RWPE2 (cell line): Measurements from ENCODE around the gene CELF2.

Source experiments
- ATAC-seq: fragments of 200-7000 bp; cut with Tn5 transposase; 3 replicates; pipeline ENCODE4 v1.9.1; 2021; ENCODE audit warnings: low read depth
- DNase-seq: peaks from one replicate; pipeline ENCODE4 v3.0.0-alpha.2; 2020; ENCODE audit warnings: low spot score
- H3K27ac ChIP-seq: fragments of 450-650 bp; 2 replicates; pipeline ENCODE4 v1.5.1; 2017; ENCODE audit warnings: mild to moderate bottlenecking; ENCODE audit not compliant: poor library complexity, severe bottlenecking
- H3K27me3 ChIP-seq: fragments of 250-450 bp; sonication (Bioruptor Pico); 2 replicates; pipeline ENCODE4 v1.5.1; 2021; ENCODE audit warnings: mild to moderate bottlenecking, moderate library complexity; ENCODE audit not compliant: insufficient read depth, poor library complexity, severe bottlenecking
- H3K36me3 ChIP-seq: fragments of 250-450 bp; sonication (Bioruptor Pico); 2 replicates; pipeline ENCODE4 v1.5.1; 2020; ENCODE audit warnings: low read depth, mild to moderate bottlenecking, moderate library complexity
- H3K4me1 ChIP-seq: fragments of 250-450 bp; sonication (Bioruptor Pico); 2 replicates; pipeline ENCODE4 v1.5.1; 2021; ENCODE audit warnings: mild to moderate bottlenecking, moderate library complexity; ENCODE audit not compliant: insufficient read depth, poor library complexity, severe bottlenecking
- H3K4me3 ChIP-seq: fragments of 250-450 bp; sonication (Bioruptor Pico); 2 replicates; pipeline ENCODE4 v1.5.1; 2021; ENCODE audit warnings: mild to moderate bottlenecking, moderate library complexity; ENCODE audit not compliant: severe bottlenecking
- H3K9me3 ChIP-seq: fragments of 250-450 bp; sonication (Bioruptor Pico); 2 replicates; pipeline ENCODE4 v1.5.1; 2021; ENCODE audit warnings: mild to moderate bottlenecking, moderate library complexity; ENCODE audit not compliant: severe bottlenecking
- TF ChIP-seq, protein P1 (sequence below): fragments of 450-650 bp; IDR thresholded peaks from one replicate; pipeline ENCODE4 v1.5.1; 2017; ENCODE audit warnings: mild to moderate bottlenecking, moderate library complexity; ENCODE audit not compliant: poor library complexity, severe bottlenecking

Gene CELF2

DNA sequence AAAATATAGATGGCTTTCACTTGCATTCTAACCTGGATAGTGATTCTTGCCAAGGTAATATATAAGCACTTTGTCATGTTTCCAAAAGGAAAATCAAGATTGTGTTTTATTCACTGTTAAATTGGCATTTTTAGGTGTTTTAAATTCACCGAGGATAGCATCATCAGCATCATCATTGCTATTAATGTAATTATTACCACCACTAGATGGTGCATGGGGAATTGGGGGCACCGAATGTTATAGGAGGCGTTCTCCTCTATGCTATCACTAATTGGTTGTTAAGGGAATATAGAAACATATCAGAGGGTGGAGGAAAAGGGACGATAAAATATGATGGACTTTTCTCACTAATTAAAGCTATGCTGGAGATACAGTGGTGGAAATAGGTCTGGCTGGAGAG is 95.5 kb downstream of the CELF2 start:
- Histone ChIP-seq H3K4me1 (no peaks in the 10 kb centered on the region), H3K9me3 (no peaks in the 10 kb centered on the region), H3K36me3 (no peaks in the 10 kb centered on the region), H3K27me3 (no peaks in the 10 kb centered on the region), H3K27ac (no peak overlapping the region), H3K4me3 (no peak overlapping the region)
- TF ChIP-seq, protein P1, sequence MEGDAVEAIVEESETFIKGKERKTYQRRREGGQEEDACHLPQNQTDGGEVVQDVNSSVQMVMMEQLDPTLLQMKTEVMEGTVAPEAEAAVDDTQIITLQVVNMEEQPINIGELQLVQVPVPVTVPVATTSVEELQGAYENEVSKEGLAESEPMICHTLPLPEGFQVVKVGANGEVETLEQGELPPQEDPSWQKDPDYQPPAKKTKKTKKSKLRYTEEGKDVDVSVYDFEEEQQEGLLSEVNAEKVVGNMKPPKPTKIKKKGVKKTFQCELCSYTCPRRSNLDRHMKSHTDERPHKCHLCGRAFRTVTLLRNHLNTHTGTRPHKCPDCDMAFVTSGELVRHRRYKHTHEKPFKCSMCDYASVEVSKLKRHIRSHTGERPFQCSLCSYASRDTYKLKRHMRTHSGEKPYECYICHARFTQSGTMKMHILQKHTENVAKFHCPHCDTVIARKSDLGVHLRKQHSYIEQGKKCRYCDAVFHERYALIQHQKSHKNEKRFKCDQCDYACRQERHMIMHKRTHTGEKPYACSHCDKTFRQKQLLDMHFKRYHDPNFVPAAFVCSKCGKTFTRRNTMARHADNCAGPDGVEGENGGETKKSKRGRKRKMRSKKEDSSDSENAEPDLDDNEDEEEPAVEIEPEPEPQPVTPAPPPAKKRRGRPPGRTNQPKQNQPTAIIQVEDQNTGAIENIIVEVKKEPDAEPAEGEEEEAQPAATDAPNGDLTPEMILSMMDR, result no peak
- no peak for DNase-seq
- ATAC-seq, result no peak

DNA sequence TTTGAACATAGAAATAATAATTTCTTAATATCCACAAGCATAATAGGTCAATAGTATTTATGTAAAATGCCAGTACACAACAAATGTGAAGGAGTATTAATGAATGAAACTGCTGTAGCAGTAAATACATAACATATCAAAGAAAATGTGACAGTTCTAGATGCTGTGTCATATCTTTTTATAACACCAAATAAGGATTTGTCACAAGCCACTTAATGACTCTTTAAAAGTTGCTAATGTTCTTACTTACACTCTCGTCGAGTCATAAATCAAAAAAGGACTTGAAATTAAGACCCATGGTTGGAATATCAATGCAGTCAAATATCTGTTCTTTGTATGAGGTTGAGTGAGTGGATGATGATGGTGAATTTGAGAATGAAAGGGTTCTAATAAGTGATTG is 96.6 kb downstream of the CELF2 start:
- no peaks in the 10 kb centered on the region for H3K4me1 ChIP-seq
- H3K27me3 ChIP-seq, result no peaks in the 10 kb centered on the region
- H3K9me3 ChIP-seq, result no peaks in the 10 kb centered on the region
- ATAC-seq (no peak), DNase-seq (no peak)
- TF ChIP-seq, protein P1, result no peak
- H3K27ac ChIP-seq, result no peak overlapping the region
- no peaks in the 10 kb centered on the region for H3K36me3 ChIP-seq
- H3K4me3 ChIP-seq, result no peak overlapping the region

DNA sequence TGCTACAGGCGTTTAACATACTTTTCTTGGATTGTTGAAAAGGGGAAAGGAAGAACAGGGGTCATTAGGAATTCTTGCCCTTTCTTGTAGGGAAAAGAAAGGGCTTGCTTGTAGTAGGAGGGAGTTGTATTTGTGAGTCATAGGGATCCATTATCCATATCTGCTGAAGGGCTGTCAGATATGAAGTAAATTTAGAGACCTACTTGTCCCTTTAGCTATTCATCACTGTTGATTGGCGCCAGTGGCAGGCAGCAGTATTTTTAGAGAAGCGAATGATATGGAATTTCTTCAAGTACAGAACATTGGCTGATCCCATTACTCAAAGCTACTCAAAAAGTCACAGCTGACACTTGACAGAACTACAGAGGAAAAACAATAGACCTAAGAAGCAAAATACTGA is 97.7 kb downstream of the CELF2 start:
- Histone ChIP-seq H3K36me3 (no peaks in the 10 kb centered on the region), H3K4me1 (no peaks in the 10 kb centered on the region), H3K27ac (no peak overlapping the region), H3K9me3 (no peaks in the 10 kb centered on the region), H3K27me3 (no peaks in the 10 kb centered on the region), H3K4me3 (no peak overlapping the region)
- TF ChIP-seq, protein P1, result no peak
- no peak for ATAC-seq
- DNase-seq, result no peak

DNA sequence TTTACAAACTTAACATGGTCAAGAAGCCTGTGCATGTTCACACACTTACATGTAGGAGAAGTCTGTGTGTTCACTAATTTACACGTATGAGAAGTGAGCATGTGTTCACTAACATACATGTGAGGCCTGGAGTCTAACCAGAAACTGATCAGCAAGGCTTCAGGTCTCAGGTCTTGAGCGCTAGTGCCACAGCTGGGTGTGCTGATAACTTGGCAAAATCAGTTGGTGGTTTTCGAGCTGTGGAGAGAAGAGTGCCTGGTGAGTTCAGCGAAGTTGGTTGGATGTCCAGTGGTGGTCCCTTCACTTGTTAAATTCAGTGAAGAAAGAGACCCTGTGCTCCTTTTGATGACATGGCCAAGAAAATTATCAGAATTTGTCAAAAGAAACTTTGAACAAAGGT is 98.7 kb downstream of the CELF2 start:
- ATAC-seq, result no peak
- H3K4me1 ChIP-seq, result no peaks in the 10 kb centered on the region
- no peaks in the 10 kb centered on the region for H3K27me3 ChIP-seq
- no peak for DNase-seq
- H3K27ac ChIP-seq, result no peak overlapping the region
- H3K36me3 ChIP-seq, result no peaks in the 10 kb centered on the region
- TF ChIP-seq, protein P1, result no peak
- H3K9me3 ChIP-seq, result no peaks in the 10 kb centered on the region
- H3K4me3 ChIP-seq, result no peak overlapping the region

DNA sequence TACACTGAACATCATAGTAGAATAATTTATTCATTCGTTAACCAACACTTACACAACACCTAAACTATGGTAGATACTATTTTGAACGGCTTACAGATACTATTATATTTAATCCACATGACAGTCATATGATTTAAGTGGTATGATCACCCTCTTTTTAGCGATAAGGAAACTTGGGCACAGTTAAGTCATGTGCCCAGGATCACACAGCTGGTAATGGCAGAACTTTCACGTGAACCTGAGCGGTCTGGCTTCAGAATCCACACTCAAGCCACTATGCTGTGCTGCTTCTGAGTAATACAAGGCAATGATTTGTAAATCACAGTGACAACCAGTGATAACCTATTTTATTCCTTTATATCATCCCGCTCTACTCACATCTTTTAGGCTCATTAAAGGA is 99.1 kb downstream of the CELF2 start:
- ATAC-seq (no peak), DNase-seq (no peak)
- H3K9me3 ChIP-seq, result no peaks in the 10 kb centered on the region
- no peaks in the 10 kb centered on the region for H3K4me1 ChIP-seq
- H3K27ac ChIP-seq, result no peak overlapping the region
- no peaks in the 10 kb centered on the region for H3K27me3 ChIP-seq
- TF ChIP-seq, protein P1, result no peak
- no peak overlapping the region for H3K4me3 ChIP-seq
- H3K36me3 ChIP-seq, result no peaks in the 10 kb centered on the region
